PC-3 (cell line): ENCODE results near the gene TAF1B. TPM values are rescaled to one million over a fixed set of nuclear protein-coding genes. Genes with fewer than 3 reads are reported as not detected.

Experiments used
- ATAC-seq: fragments of 200-7000 bp; cut with Tn5 transposase; 2 replicates; pipeline ENCODE4 v1.9.1; 2020; ENCODE audit warnings: mild to moderate bottlenecking, moderate library complexity
- BruUV-seq: library from RNA; stranded (reverse); fragments of 400-500 nt; replicated peaks from 2 replicates; lab custom pipeline; 2021; lab: Mats Ljungman, UMichigan
- CTCF ChIA-PET: fragments of 300-600 bp; sonication (Branson Sonifier 250); formaldehyde crosslinking; loops from one replicate; lab custom pipeline; 2022; ENCODE audit warnings: antibody characterized with exemption; lab: Charles Lee
- POLR2A ChIA-PET: fragments of 300-600 bp; sonication (Branson Sonifier 250); formaldehyde crosslinking; loops from one replicate; lab custom pipeline; 2022; ENCODE audit warnings: antibody characterized with exemption; ENCODE audit not compliant: unreplicated experiment; lab: Charles Lee
- DNase-seq: peaks from one replicate; pipeline ENCODE4 v3.0.0-alpha.2; 2015
- H2AFZ ChIP-seq: fragments of 300-600 bp; sonication (generic); 2 replicates; pipeline ENCODE4 v1.6.0; 2016; ENCODE audit warnings: antibody characterized with exemption, low read length
- H3F3A ChIP-seq: fragments of 300-600 bp; sonication (generic); one replicate; pipeline ENCODE4 v1.6.0; 2017; ENCODE audit warnings: antibody characterized with exemption, low read length, control low read depth, mild to moderate bottlenecking; ENCODE audit not compliant: unreplicated experiment
- H3K27ac ChIP-seq: fragments of 300-600 bp; sonication (generic); 2 replicates; pipeline ENCODE4 v1.5.1; 2016; ENCODE audit warnings: mild to moderate bottlenecking, low read length
- H3K27me3 ChIP-seq: fragments of 300-600 bp; sonication (generic); 2 replicates; pipeline ENCODE4 v1.6.1; 2016; ENCODE audit warnings: low read length, mixed read lengths
- H3K36me3 ChIP-seq: fragments of 300-600 bp; sonication (generic); 2 replicates; pipeline ENCODE4 v1.6.1; 2016; ENCODE audit warnings: low read depth, mixed run types, low read length, mixed read lengths
- H3K4me1 ChIP-seq: fragments of 300-600 bp; sonication (generic); 2 replicates; pipeline ENCODE4 v1.5.1; 2016; ENCODE audit warnings: low read length; ENCODE audit not compliant: insufficient read depth
- H3K4me2 ChIP-seq: fragments of 300-600 bp; sonication (generic); 2 replicates; pipeline ENCODE4 v1.6.0; 2016; ENCODE audit warnings: low read length
- H3K4me3 ChIP-seq: fragments of 300-600 bp; sonication (generic); 2 replicates; pipeline ENCODE4 v1.5.1; 2016; ENCODE audit warnings: mild to moderate bottlenecking, low read length, mixed read lengths
- H3K79me2 ChIP-seq: fragments of 300-600 bp; sonication (generic); 2 replicates; pipeline ENCODE4 v1.6.1; 2017; ENCODE audit warnings: low read length, mixed read lengths
- H3K9ac ChIP-seq: fragments of 300-600 bp; sonication (generic); 2 replicates; pipeline ENCODE4 v1.6.0; 2016; ENCODE audit warnings: mild to moderate bottlenecking, low read length
- H3K9me2 ChIP-seq: fragments of 300-600 bp; sonication (generic); replicated peaks from 2 replicates; pipeline ENCODE4 v1.6.1; 2016; ENCODE audit warnings: mixed run types, low read length, mixed read lengths
- H3K9me3 ChIP-seq: fragments of 300-600 bp; sonication (generic); 2 replicates; pipeline ENCODE4 v1.6.1; 2016; ENCODE audit warnings: low read length, mixed read lengths
- H4K20me1 ChIP-seq: fragments of 300-600 bp; sonication (generic); 2 replicates; pipeline ENCODE4 v1.6.1; 2016; ENCODE audit warnings: low read length, mixed read lengths
- EZH2 ChIP-seq: fragments of 300-600 bp; sonication (generic); IDR thresholded peaks from one replicate; pipeline ENCODE4 v1.6.1; 2017; ENCODE audit warnings: antibody characterized with exemption, mild to moderate bottlenecking, low read length; ENCODE audit not compliant: unreplicated experiment
- EZH2phosphoT487 ChIP-seq: fragments of 300-600 bp; sonication (generic); IDR thresholded peaks from 2 replicates; pipeline ENCODE4 v1.6.1; 2018; ENCODE audit warnings: mild to moderate bottlenecking, antibody characterized with exemption, low read length, borderline replicate concordance
- intact Hi-C: fragments of 100-400 bp; cut with micrococcal nuclease; formaldehyde crosslinking; loops from 2 replicates; pipeline ENCODE4 v1.9.0; 2023
- total RNA-seq: library from RNA; depleted of rRNA; stranded (reverse); fragments of >200 nt; gene quantifications from 2 replicates; pipeline ENCODE4 v1.2.3, GENCODE V29; 2014
- TF ChIP-seq, protein P1 (sequence below): fragments of 300-600 bp; sonication (generic); conservative IDR thresholded peaks from 2 replicates; pipeline ENCODE4 v1.5.1; 2017; ENCODE audit warnings: antibody characterized with exemption, low read depth, mild to moderate bottlenecking, low read length

TAF1B gene
- total RNA-seq, 1 experiment from 2014 or later, result 39.5 TPM

DNA sequence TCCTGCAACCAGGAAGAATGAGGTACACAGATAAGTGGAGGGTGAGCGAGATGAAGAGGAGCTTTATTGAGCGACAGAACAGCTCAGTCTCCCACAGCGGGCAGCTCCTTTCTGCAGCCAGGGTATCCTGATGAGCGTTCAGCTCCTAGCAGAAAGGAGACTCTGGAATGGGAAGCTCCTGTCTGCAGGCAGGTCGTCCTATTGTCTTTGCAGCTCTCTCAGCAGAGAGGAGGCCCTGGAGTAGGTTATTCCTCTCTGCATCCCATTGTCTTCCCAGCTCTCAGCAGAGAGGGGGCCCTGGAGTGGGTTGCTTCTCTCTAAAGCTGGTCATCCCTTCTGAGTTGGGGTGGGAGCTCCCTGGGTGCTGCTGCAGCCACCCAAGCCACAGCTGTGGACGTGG lies 41.2 kb downstream of the TAF1B start:
- Histone ChIP-seq H3K36me3 (peaks cover 22% of the 10 kb centered on the region), H3K79me2 (no peaks in the 10 kb centered on the region), H3K4me2 (no peak overlapping the region), H4K20me1 (no peaks in the 10 kb centered on the region), H3K9me3 (no peaks in the 10 kb centered on the region), H3K4me3 (no peak overlapping the region), H3K9ac (no peak overlapping the region), H3F3A (no peaks in the 10 kb centered on the region), H3K4me1 (0 out of 2 replicates have a peak, but pooled peaks cover 6% of the 10 kb centered on the region), H3K9me2 (no peaks in the 10 kb centered on the region), H2AFZ (no peak overlapping the region), H3K27ac (no peak overlapping the region), H3K27me3 (no peaks in the 10 kb centered on the region)
- DNase-seq (no peak), ATAC-seq (no peak)
- POLR2A ChIA-PET, result interaction anchor here (0.6 kb wide), 1 partner anchor 84 kb away, joined by 3 read pairs; no protein-coding TSS in a partner anchor
- no TSS peak for BruUV-seq
- TF ChIP-seq EZH2phosphoT487 (no peak), EZH2 (no peak)
- TF ChIP-seq, protein P1, sequence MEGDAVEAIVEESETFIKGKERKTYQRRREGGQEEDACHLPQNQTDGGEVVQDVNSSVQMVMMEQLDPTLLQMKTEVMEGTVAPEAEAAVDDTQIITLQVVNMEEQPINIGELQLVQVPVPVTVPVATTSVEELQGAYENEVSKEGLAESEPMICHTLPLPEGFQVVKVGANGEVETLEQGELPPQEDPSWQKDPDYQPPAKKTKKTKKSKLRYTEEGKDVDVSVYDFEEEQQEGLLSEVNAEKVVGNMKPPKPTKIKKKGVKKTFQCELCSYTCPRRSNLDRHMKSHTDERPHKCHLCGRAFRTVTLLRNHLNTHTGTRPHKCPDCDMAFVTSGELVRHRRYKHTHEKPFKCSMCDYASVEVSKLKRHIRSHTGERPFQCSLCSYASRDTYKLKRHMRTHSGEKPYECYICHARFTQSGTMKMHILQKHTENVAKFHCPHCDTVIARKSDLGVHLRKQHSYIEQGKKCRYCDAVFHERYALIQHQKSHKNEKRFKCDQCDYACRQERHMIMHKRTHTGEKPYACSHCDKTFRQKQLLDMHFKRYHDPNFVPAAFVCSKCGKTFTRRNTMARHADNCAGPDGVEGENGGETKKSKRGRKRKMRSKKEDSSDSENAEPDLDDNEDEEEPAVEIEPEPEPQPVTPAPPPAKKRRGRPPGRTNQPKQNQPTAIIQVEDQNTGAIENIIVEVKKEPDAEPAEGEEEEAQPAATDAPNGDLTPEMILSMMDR, result no peak
- CTCF ChIA-PET, result no interaction called here
- intact Hi-C loops, result no loop called here

DNA sequence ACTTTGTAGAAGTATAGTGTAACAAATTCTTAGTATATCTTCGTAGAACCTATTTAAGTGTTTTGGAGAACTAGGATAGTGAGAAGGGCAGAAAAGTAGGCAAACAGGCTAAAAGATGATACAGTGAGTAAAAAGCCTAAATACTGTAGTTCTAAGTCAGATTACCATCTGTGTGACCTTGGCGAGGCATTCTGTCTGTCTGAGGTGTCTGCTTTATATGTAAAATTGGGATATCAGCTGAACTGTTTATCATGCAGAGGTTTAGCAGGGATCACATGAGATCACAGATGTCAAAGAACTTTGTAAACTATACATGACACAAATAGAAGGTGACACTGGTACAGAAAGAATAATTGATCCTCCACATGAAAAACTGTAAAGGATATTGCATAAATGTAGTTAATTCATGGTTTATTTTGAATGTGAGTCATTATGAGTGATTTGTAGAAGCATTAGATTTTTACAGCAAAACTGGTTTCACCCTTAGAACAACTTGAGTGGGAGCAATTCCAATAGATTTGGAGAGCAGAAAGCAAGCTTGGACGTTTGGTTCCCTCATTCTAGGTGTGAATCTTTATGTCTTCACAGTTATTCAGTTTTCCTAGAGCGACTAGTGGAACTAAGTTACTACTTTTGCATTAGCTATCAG lies 41.9 kb downstream of the TAF1B start:
- Histone ChIP-seq H4K20me1 (no peaks in the 10 kb centered on the region), H3K27me3 (no peaks in the 10 kb centered on the region), H3K4me2 (no peak overlapping the region), H3K4me1 (0 out of 2 replicates have a peak, but pooled peaks cover 6% of the 10 kb centered on the region), H3F3A (no peaks in the 10 kb centered on the region), H3K9ac (no peak overlapping the region), H2AFZ (no peak overlapping the region), H3K9me3 (no peaks in the 10 kb centered on the region), H3K27ac (no peak overlapping the region), H3K36me3 (peaks cover 22% of the 10 kb centered on the region), H3K4me3 (no peak overlapping the region), H3K79me2 (no peaks in the 10 kb centered on the region), H3K9me2 (no peaks in the 10 kb centered on the region)
- ChIA-PET CTCF (no interaction called here), POLR2A (no interaction called here)
- intact Hi-C loops, result no loop called here
- ATAC-seq (no peak), DNase-seq (no peak)
- no TSS peak for BruUV-seq
- TF ChIP-seq, protein P1, result no peak
- TF ChIP-seq EZH2phosphoT487, result no peak
- no peak for TF ChIP-seq EZH2

DNA sequence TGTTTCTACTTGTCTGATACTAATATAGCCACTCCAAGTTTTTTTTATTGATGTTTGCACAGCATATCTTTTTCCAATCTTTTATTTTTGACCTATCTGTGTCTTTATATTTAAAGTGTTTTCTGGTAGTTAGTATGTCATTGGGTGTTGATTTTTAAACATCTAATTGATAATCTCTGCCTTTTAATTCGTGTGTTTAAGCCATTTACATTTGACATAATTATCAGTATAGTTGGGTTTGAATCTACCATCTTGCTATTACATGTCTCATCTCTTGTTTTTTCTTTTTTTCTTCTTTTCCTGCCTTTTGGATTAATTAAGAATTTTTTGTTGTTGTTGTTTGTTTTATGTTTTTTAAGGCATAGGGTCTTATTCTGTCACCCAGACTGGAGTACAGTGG lies 44.2 kb downstream of the TAF1B start:
- Histone ChIP-seq H3K9ac (no peak overlapping the region), H2AFZ (no peak overlapping the region), H4K20me1 (no peaks in the 10 kb centered on the region), H3K4me2 (no peak overlapping the region), H3K4me3 (no peak overlapping the region), H3K79me2 (no peaks in the 10 kb centered on the region), H3K27me3 (no peaks in the 10 kb centered on the region), H3K36me3 (peaks cover 22% of the 10 kb centered on the region), H3K9me3 (no peaks in the 10 kb centered on the region), H3K9me2 (no peaks in the 10 kb centered on the region), H3K4me1 (0 out of 2 replicates have a peak, but pooled peaks cover 6% of the 10 kb centered on the region), H3K27ac (no peak overlapping the region), H3F3A (no peaks in the 10 kb centered on the region)
- TF ChIP-seq, protein P1, result no peak
- TF ChIP-seq EZH2phosphoT487 (no peak), EZH2 (no peak)
- BruUV-seq, result no TSS peak
- DNase-seq, result no peak
- intact Hi-C loops, result no loop called here
- ChIA-PET POLR2A (no interaction called here), CTCF (no interaction called here)
- ATAC-seq, result no peak
